SKM-1 treated with dmso at 0.1 percent for 144 hours (cell line): ENCODE data around the gene RBM10.

Experiments used
- DNase-seq: peaks from one replicate; lab custom pipeline; 2025; ENCODE audit not compliant: unreplicated experiment; lab: John Stamatoyannopoulos, UW

RBM10 gene

DNA sequence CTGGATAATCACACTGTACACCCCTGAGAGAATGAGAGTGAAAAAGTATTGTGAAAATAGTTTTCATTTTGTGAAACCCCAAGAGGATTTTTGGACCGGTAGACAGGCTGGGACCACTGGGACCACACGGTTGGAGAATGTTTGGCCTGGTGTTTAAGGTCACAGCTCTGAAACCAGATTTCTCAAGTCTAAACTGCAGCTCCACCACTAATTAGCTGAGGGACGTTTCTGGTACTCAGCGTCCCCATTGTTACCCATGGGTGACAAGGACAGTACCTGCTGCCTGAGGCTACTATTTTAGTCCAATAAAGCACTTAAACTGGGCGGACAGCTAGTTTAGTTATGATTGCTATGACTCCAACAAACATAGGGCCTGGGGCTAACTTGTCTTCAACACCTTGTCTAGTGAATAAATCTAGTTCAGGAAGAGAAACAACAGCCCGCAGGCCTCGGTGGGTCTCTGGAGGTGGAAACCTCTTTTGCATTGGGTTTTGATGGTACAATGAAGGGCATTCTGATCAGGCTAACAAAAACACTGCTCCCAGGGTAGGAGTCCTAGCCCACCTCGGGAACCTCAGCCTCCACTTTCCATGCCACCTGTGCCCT, 87.3 kb downstream of the RBM10 start:
- no peak for DNase-seq

DNA sequence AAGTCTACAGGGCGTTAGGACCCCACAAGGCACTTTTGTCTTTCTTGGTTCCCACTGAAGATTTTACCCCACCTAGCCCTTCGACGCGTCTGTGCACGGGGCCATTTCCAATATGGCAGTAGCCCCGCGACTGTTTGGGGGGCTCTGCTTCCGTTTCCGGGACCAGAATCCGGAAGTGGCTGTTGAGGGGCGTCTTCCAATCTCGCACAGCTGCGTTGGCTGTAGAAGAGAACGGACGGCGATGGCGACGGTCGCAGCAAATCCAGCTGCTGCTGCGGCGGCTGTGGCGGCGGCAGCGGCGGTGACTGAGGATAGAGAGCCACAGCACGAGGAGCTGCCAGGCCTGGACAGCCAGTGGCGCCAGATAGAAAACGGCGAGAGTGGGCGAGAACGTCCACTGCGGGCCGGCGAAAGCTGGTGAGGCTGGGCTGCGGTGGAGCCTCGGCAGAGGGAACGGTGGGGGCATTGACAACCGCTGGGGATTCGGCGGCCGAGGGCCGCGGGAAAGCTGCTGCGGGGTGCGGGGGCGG, 87.8 kb downstream of the RBM10 start, which contains the start of gene USP11:
Gene USP11, plus strand, starts transcription at position 207 of the 530 bp plus-strand sequence. Its CDS starts 35 bp downstream, at position 242.
- DNase-seq: no peak

DNA sequence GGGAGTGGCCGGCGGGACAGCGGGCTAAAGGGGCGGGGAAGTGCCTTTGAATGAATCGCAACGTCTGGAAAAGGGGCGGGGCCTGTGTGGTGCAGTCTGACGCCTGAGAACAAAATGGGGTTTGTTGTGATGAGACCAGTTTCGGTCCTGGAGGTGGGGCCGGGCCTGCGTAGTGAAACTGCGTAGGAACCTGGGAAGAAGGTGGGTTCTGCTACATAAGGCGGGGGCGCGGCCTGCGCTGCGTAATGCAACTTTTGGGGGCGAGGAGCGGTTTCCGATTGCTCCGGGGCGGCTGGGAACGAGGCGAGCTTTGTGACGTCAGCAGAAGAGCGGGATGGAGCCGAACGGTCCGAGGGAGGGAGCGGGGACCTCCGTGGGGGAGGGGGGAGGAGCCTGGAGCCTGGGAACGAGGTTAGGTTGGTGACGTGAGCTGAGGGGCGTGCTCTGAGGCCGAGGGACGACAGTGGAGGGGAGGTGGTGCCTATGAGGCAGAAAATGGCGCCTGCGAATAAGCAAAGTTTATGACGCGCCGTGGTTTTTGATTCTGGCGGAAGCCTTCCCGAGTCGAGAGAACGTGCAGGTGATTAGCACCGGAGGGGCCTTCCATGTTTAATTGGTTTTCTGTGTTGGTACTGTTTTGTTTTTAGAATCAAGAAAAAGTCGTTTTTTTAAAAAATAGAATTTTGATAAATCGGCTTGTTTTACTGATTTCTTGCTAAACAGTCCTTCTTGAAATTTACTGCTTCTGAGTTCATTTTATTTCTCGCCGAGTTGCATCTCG, 88.5 kb downstream of the RBM10 start:
- DNase-seq: peak; percentile 91

DNA sequence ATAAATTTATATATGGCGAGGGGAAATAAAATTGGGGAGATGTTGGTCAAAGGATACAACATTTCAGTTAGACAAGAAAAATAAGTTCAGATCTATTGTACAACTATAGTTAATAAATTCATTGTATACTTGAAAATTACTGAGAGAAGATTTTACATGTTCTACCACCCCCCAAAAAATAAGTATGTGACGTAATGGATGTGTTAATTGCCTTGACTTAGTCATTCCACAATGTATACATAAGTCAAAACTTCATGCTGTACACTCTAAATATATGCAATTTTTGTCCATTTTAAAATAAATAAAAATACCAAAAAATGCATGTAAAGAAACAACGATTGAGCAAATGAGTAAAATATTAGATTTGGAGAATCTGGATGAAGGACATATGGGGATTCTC, 89.6 kb downstream of the RBM10 start:
- no peak for DNase-seq

DNA sequence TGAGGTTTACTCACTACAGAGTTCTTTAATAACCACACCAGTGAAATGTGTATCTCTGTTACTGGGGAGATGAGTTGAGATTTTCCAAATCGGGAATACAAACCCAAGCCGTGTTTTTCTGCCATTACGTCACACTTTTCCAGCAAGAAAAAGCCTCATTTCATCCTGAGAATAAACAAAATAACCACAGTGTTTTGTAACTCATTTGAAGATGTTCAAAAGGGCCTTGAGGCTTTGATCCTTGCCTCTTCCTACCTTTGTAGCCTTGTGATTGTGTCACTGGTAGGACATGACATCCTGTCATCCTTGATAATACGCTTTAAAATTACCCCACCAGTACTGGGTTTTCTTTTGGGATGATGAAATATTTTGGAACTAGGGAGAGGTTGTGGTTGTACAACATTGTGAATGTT, 90.7 kb downstream of the RBM10 start:
- no peak for DNase-seq
